Measurements from ENCODE around the gene ABCB4. TPM values are rescaled to one million over a fixed set of nuclear protein-coding genes. Genes with fewer than 3 reads are reported as not detected.

Gene ABCB4
- total and polyA plus RNA-seq, 2 donors from 2014 or later, result 2.0 TPM

DNA sequence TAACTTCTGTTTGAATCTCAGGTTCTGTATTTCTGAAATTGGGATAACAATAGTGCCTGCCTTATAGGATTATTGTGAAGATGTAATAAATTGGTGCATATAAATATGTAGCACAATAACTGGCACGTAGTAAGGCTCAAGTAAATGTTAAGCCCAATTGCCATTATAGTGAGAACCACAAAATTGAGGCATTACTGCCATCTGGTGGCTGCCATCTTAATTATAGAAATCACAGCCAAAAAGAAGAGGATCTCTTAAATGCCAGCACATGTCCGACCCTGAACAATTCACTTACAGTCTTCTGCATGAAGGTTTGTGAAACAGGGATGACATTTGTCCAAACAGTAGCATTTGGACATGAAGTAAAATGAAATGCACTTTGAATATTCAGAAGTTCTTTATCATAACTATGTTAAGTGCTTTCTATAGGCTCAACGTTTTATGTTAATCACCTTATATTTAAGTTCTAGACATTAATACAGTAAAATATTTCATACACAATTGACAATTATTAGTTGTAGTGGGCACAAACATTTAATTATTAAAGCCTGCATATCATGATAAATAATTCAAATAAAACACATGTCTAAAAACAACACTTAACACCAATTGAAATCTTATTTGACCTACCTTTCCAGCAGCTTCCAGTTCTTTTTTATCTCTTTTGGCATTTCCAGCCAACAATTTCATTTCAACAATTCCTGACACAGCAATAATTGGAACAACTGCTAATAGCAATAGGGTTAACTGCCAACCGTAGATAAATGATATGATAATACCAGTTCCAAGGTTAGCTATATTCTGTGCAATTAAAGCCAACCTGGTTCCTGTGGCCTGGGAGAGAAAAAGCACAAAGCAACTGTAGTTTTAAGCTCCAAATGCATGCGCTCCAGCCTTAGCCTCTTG, 58.5 kb downstream of the ABCB4 start:
- TF ChIP-seq, protein P1, sequence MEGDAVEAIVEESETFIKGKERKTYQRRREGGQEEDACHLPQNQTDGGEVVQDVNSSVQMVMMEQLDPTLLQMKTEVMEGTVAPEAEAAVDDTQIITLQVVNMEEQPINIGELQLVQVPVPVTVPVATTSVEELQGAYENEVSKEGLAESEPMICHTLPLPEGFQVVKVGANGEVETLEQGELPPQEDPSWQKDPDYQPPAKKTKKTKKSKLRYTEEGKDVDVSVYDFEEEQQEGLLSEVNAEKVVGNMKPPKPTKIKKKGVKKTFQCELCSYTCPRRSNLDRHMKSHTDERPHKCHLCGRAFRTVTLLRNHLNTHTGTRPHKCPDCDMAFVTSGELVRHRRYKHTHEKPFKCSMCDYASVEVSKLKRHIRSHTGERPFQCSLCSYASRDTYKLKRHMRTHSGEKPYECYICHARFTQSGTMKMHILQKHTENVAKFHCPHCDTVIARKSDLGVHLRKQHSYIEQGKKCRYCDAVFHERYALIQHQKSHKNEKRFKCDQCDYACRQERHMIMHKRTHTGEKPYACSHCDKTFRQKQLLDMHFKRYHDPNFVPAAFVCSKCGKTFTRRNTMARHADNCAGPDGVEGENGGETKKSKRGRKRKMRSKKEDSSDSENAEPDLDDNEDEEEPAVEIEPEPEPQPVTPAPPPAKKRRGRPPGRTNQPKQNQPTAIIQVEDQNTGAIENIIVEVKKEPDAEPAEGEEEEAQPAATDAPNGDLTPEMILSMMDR (IDR thresholded peaks at IDR 0.05; ENCODE audit: borderline replicate concordance, extremely low read depth, insufficient read depth), result peak; percentile 74
- no peak overlapping the region for H3K9ac ChIP-seq (ENCODE audit: low read length in 3 of 3)
- no peaks in the 10 kb centered on the region for H3K36me3 ChIP-seq (ENCODE audit: control insufficient read depth in 2 of 3, insufficient read depth in 3 of 3, low read length in 3 of 3)
- intact Hi-C loops (cut with DNase I), result loop anchor here (5.0 kb wide), 1 partner anchor 105 kb away; no protein-coding TSS in a partner anchor
- H3K4me3 ChIP-seq (ENCODE audit: low read length in 3 of 3), result no peak overlapping the region
- no peaks in the 10 kb centered on the region for H3K27me3 ChIP-seq (ENCODE audit: control insufficient read depth, insufficient read depth, low read length)
- H3K4me1 ChIP-seq (ENCODE audit: control insufficient read depth in 2 of 3, insufficient read depth in 2 of 3, low read depth in 1 of 3, low read length in 3 of 3), result no peaks in the 10 kb centered on the region
- DNase-seq (peak in 4 of 5 donors; percentile 43 to 77 (median 70)), FAIRE-seq (peak; percentile 83)
- no peaks in the 10 kb centered on the region for H3K9me3 ChIP-seq (ENCODE audit: control insufficient read depth in 2 of 3, insufficient read depth in 1 of 3, low read length in 3 of 3)
- no peak overlapping the region for H3K27ac ChIP-seq (ENCODE audit: low read depth in 2 of 2, low read length in 2 of 2)

DNA sequence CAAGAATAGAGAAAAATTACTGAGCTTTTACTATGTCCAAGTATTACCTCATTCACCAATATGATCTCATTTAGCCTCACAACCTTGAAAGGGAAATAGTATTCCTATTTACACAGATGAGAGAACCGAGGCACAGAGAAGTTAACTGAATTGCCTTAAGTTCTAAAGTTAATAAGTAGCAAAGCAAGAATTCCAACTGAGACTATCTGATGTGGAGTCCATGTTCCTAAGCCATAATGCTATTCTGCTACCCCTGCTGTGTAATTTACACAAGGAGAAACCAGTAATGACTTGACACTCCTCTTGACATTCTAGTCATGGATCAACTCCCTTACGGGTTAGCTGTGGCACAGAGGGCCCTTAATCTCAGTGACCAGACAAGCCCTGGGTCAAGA, 60.7 kb downstream of the ABCB4 start:
- Histone ChIP-seq H3K4me1 (ENCODE audit: control insufficient read depth in 2 of 3, insufficient read depth in 2 of 3, low read depth in 1 of 3, low read length in 3 of 3) (no peaks in the 10 kb centered on the region), H3K27me3 (ENCODE audit: control insufficient read depth, insufficient read depth, low read length) (no peaks in the 10 kb centered on the region), H3K9me3 (ENCODE audit: control insufficient read depth in 2 of 3, insufficient read depth in 1 of 3, low read length in 3 of 3) (no peaks in the 10 kb centered on the region), H3K27ac (ENCODE audit: low read depth in 2 of 2, low read length in 2 of 2) (no peak overlapping the region), H3K9ac (ENCODE audit: low read length in 3 of 3) (no peak overlapping the region), H3K4me3 (ENCODE audit: low read length in 3 of 3) (no peak overlapping the region), H3K36me3 (ENCODE audit: control insufficient read depth in 2 of 3, insufficient read depth in 3 of 3, low read length in 3 of 3) (no peaks in the 10 kb centered on the region)
- peak in 3 of 5 donors; percentile 17 to 40 (median 39) for DNase-seq
- intact Hi-C loops (cut with DNase I), result loop anchor here (5.0 kb wide), 1 partner anchor 102 kb away; no protein-coding TSS in a partner anchor
- TF ChIP-seq, protein P1 (IDR thresholded peaks at IDR 0.05; ENCODE audit: borderline replicate concordance, extremely low read depth, insufficient read depth), result no peak
- FAIRE-seq, result no peak

DNA sequence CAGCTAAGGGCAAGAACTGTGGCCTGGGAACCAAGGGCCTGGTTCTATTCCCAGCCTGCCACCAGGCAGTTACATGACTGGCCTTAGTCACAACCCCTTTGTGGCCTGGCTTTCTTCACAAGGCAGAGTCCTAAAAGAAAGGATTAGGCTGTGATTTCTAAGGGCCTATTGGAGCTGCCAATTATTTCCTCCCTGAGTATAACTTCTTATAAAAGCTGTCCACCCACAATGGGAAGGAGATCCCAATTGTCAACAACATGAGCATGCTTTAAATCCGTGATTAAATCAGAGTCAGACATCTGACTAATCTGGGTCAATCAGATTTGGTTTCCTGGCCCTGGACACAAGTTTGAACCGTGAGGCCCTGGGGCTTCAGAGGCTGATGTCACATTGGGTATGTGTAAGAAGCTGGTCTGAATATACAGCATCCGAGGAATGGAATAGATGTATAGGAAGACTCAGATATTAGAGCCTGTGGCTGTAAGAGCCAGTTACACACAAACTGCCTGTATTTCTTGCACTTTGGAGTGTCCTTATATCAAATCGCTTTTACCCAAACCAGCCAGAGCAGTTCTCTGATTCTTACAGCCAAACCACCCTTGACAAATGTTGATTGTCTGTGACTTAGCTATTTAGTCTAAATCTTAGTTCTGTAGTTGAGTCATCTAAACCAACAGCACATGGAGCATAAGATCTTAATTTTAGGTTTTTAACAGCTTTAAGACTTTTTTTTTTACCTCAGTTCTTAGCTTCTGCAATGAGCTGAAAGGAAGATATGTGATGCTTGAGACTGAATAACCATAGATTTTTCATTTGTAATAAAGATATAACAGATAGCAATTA, 61.3 kb downstream of the ABCB4 start:
- H3K9me3 ChIP-seq (ENCODE audit: control insufficient read depth in 2 of 3, insufficient read depth in 1 of 3, low read length in 3 of 3), result no peaks in the 10 kb centered on the region
- no peak overlapping the region for H3K9ac ChIP-seq (ENCODE audit: low read length in 3 of 3)
- no peak for FAIRE-seq
- peak overlapping the region in 1 of 2 donors; percentile 23 for H3K27ac ChIP-seq (ENCODE audit: low read depth in 2 of 2, low read length in 2 of 2)
- TF ChIP-seq, protein P1 (IDR thresholded peaks at IDR 0.05; ENCODE audit: borderline replicate concordance, extremely low read depth, insufficient read depth), result no peak
- no peak for DNase-seq
- intact Hi-C loops (cut with DNase I), result no loop called here
- no peaks in the 10 kb centered on the region for H3K36me3 ChIP-seq (ENCODE audit: control insufficient read depth in 2 of 3, insufficient read depth in 3 of 3, low read length in 3 of 3)
- no peaks in the 10 kb centered on the region for H3K27me3 ChIP-seq (ENCODE audit: control insufficient read depth, insufficient read depth, low read length)
- no peak overlapping the region for H3K4me3 ChIP-seq (ENCODE audit: low read length in 3 of 3)
- no peaks in the 10 kb centered on the region for H3K4me1 ChIP-seq (ENCODE audit: control insufficient read depth in 2 of 3, insufficient read depth in 2 of 3, low read depth in 1 of 3, low read length in 3 of 3)
